Suprapubic skin (tissue), 4 donors: Measurements from ENCODE around the gene TMEM94. TPM values are rescaled to one million over a fixed set of nuclear protein-coding genes. Genes with fewer than 3 reads are reported as not detected.

ENCODE experiments used
- DNase-seq, 2 donors: peaks; one replicate each; pipeline ENCODE4 v3.0.0-alpha.2; 2019; ENCODE audit warnings: low spot score in 2 of 2
- H3K27ac ChIP-seq: fragments of 200-600 bp; sonication (generic); one replicate; pipeline ENCODE4 v1.5.1; 2019
- H3K27me3 ChIP-seq: fragments of 200-600 bp; sonication (generic); one replicate; pipeline ENCODE4 v1.5.1; 2019
- H3K36me3 ChIP-seq: fragments of 200-600 bp; sonication (generic); one replicate; pipeline ENCODE4 v1.5.1; 2019
- H3K4me1 ChIP-seq: fragments of 200-600 bp; sonication (generic); one replicate; pipeline ENCODE4 v1.5.1; 2019
- H3K4me3 ChIP-seq: fragments of 200-600 bp; sonication (generic); one replicate; pipeline ENCODE4 v1.5.1; 2019; ENCODE audit warnings: mild to moderate bottlenecking
- H3K9me3 ChIP-seq: fragments of 200-600 bp; sonication (generic); one replicate; pipeline ENCODE4 v1.5.1; 2019
- EP300 ChIP-seq: sonication (generic); formaldehyde crosslinking; IDR thresholded peaks from one replicate; pipeline ENCODE4 v1.6.1; 2017; ENCODE audit warnings: antibody characterized with exemption
- POLR2A ChIP-seq, 2 donors: fragments of 450-650 bp; IDR thresholded peaks; one replicate each; pipeline ENCODE4 v1.6.1; 2017; ENCODE audit warnings: antibody characterized with exemption in 2 of 2, mild to moderate bottlenecking in 2 of 2, moderate library complexity in 2 of 2
- POLR2AphosphoS5 ChIP-seq, 3 donors: sonication (generic); formaldehyde crosslinking; IDR thresholded peaks; one replicate each; pipeline ENCODE4 v1.6.1; 2017; ENCODE audit warnings: antibody characterized with exemption in 3 of 3
- WGBS: methylation state at CpG from one replicate; pipeline ENCODE4 v1.1.5; 2018; 5-methylcytosine and 5-hydroxymethylcytosine counted together
- total RNA-seq, 4 donors: library from RNA; depleted of rRNA; stranded (reverse); fragments of >200 nt; gene quantifications; one replicate each; pipeline ENCODE4 v1.1.0, GENCODE V29; 2016
- TF ChIP-seq, protein P1 (sequence below), 2 donors: fragments of 200-600 bp in 1 of 2; fragments of 450-650 bp in 1 of 2; sonication (generic) in 1 of 2; IDR thresholded peaks; one replicate each; pipeline ENCODE4 v1.5.1; 2016 to 2019; ENCODE audit warnings: antibody characterized with exemption in 2 of 2, mild to moderate bottlenecking in 1 of 2, moderate library complexity in 1 of 2

Gene TMEM94
- total RNA-seq, 4 donors from 2014 or later: 50.0 to 147 (median 81.7) TPM

GRCh38 chr17:75500419-75501216 is 44.2 kb downstream of the TMEM94 start:
- TF ChIP-seq POLR2AphosphoS5 (IDR thresholded peaks at IDR 0.05) (no peak), POLR2A (IDR thresholded peaks at IDR 0.05) (no peak), EP300 (no peak)
- TF ChIP-seq, protein P1, sequence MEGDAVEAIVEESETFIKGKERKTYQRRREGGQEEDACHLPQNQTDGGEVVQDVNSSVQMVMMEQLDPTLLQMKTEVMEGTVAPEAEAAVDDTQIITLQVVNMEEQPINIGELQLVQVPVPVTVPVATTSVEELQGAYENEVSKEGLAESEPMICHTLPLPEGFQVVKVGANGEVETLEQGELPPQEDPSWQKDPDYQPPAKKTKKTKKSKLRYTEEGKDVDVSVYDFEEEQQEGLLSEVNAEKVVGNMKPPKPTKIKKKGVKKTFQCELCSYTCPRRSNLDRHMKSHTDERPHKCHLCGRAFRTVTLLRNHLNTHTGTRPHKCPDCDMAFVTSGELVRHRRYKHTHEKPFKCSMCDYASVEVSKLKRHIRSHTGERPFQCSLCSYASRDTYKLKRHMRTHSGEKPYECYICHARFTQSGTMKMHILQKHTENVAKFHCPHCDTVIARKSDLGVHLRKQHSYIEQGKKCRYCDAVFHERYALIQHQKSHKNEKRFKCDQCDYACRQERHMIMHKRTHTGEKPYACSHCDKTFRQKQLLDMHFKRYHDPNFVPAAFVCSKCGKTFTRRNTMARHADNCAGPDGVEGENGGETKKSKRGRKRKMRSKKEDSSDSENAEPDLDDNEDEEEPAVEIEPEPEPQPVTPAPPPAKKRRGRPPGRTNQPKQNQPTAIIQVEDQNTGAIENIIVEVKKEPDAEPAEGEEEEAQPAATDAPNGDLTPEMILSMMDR (IDR thresholded peaks at IDR 0.05): no peak
- Histone ChIP-seq H3K9me3 (no peaks in the 10 kb centered on the region), H3K27ac (no peak overlapping the region), H3K36me3 (peaks cover 92% of the 10 kb centered on the region), H3K4me3 (no peak overlapping the region), H3K27me3 (no peaks in the 10 kb centered on the region), H3K4me1 (peaks cover 6% of the 10 kb centered on the region)
- 87% methylated on average over 4 of the region's 17 CpGs for WGBS
- no peak for DNase-seq

DNA sequence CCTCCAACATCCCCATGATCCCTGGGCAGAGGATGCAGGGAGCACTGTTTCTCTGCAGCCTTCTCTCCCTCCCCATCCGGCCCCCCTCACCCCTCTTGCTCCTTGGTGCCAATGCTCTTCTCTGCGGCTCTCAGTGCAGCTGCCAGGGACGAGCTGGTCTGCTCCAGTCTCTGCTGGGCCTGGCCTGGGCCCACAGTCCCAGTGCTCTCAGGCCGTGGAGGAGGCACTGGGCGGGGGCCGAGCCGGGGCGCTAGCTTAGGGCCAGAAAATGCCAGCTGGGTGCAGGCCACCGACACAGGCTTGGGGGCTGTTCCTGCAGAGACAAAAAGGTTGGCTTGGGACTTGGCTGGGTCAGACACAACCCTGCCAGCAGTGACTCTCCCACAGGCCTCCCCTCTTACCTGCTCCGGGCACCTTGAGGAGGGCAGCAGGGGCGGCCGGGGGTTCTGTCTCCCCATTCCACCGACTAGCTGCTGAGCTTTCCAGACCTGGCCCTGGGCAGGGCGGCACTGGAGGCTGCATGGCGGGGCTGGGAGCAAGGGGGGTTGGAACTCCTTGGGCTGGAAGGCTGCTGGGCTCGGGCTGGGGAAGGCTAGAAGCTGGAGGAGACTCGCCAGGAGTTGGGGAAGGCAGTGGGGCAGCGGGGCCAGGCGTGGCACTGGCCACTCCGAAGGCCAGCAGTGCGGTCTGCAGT is 45.1 kb downstream of the TMEM94 start:
- peak in 1 of 2 donors; percentile 64 for DNase-seq
- TF ChIP-seq, protein P1 (IDR thresholded peaks at IDR 0.05): no peak
- TF ChIP-seq POLR2A (IDR thresholded peaks at IDR 0.05): no peak
- no peak for TF ChIP-seq EP300
- TF ChIP-seq POLR2AphosphoS5 (IDR thresholded peaks at IDR 0.05): no peak
- Histone ChIP-seq H3K27me3 (no peaks in the 10 kb centered on the region), H3K36me3 (peaks cover 92% of the 10 kb centered on the region), H3K27ac (peak overlapping the region; percentile 37), H3K4me3 (no peak overlapping the region), H3K9me3 (no peaks in the 10 kb centered on the region), H3K4me1 (peaks cover 6% of the 10 kb centered on the region)
- 51% methylated on average over 13 of the region's 21 CpGs for WGBS

GRCh38 chr17:75502072-75502720 is 45.8 kb downstream of the TMEM94 start:
- no peaks in the 10 kb centered on the region for H3K27me3 ChIP-seq
- peak in 1 of 2 donors; percentile 62 for DNase-seq
- no peak overlapping the region for H3K4me3 ChIP-seq
- H3K36me3 ChIP-seq: peaks cover 92% of the 10 kb centered on the region
- H3K27ac ChIP-seq: peak overlapping the region; percentile 37
- H3K9me3 ChIP-seq: no peaks in the 10 kb centered on the region
- peaks cover 6% of the 10 kb centered on the region for H3K4me1 ChIP-seq
- 91% methylated on average over 21 of the region's 40 CpGs for WGBS
- no peak for TF ChIP-seq POLR2A (IDR thresholded peaks at IDR 0.05)
- TF ChIP-seq POLR2AphosphoS5 (IDR thresholded peaks at IDR 0.05): no peak
- TF ChIP-seq EP300: no peak
- TF ChIP-seq, protein P1 (IDR thresholded peaks at IDR 0.05): no peak

DNA sequence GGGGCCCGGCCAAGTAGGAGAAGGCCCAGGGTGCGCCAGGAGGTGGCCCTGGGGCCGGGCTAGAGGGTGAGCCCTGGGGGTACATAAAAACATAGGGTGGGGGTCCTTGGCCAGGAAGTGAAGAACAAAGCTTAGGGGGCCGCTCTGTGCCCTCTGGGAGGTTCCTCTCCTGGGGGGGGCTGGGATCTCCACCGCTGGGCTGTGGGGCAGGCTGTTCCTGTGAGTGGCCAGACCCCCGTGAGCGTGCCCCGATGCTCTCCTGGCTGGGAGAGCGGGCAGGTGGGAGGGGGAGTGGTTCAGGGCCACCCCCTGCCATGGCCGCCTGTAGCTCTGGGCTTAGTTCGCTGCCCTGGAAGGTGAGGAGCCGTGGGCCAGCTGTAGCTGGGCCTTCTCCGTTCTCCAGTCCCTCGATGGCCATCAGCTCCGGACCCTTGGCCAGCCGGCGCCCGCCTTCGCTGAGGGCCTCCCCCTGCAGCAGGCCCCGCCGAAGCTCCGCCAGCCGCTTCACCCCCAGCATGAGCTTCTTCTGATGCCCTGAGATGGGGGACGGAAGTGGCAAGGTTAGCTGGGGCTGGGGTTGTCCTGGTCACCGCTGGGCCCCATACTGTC is 46.4 kb downstream of the TMEM94 start:
- H3K9me3 ChIP-seq: no peaks in the 10 kb centered on the region
- no peaks in the 10 kb centered on the region for H3K27me3 ChIP-seq
- TF ChIP-seq EP300: no peak
- TF ChIP-seq POLR2A (IDR thresholded peaks at IDR 0.05): no peak
- no peak for TF ChIP-seq POLR2AphosphoS5 (IDR thresholded peaks at IDR 0.05)
- TF ChIP-seq, protein P1 (IDR thresholded peaks at IDR 0.05): no peak
- no peak overlapping the region for H3K27ac ChIP-seq
- no peak overlapping the region for H3K4me3 ChIP-seq
- DNase-seq: peak in 1 of 2 donors; percentile 61
- H3K36me3 ChIP-seq: peaks cover 93% of the 10 kb centered on the region
- H3K4me1 ChIP-seq: peaks cover 6% of the 10 kb centered on the region
- 93% methylated on average over 10 of the region's 25 CpGs for WGBS
